Ishikawa (cell line): Measurements from ENCODE around the gene PROS1.

Experiments used
- CEBPB ChIP-seq: IDR thresholded peaks from 2 replicates; pipeline ENCODE4 v1.6.1; 2012
- CREB1 ChIP-seq: IDR thresholded peaks from 2 replicates; pipeline ENCODE4 v1.6.1; 2012; ENCODE audit warnings: low read depth
- EGR1 ChIP-seq: IDR thresholded peaks from 2 replicates; pipeline ENCODE4 v1.6.1; 2012
- EP300 ChIP-seq: IDR thresholded peaks from 2 replicates; pipeline ENCODE4 v1.6.1; 2012; ENCODE audit warnings: borderline replicate concordance
- FOXM1 ChIP-seq: IDR thresholded peaks from 2 replicates; pipeline ENCODE4 v1.6.1; 2012; ENCODE audit warnings: low read depth, borderline replicate concordance
- NFIC ChIP-seq: IDR thresholded peaks from 2 replicates; pipeline ENCODE4 v1.6.1; 2012
- RAD21 ChIP-seq: IDR thresholded peaks from 2 replicates; pipeline ENCODE4 v1.6.1; 2012; ENCODE audit warnings: low read depth
- TAF1 ChIP-seq: IDR thresholded peaks from 2 replicates; pipeline ENCODE4 v1.6.1; 2012; ENCODE audit warnings: low read depth, mild to moderate bottlenecking
- TCF12 ChIP-seq: IDR thresholded peaks from 2 replicates; pipeline ENCODE4 v1.6.1; 2012; ENCODE audit warnings: low read depth
- TEAD4 ChIP-seq: IDR thresholded peaks from 2 replicates; pipeline ENCODE4 v1.6.1; 2012
- USF1 ChIP-seq: IDR thresholded peaks from 2 replicates; pipeline ENCODE4 v1.6.1; 2012
- YY1 ChIP-seq: IDR thresholded peaks from 2 replicates; pipeline ENCODE4 v1.6.1; 2012; ENCODE audit warnings: low read depth
- ZBTB7A ChIP-seq: IDR thresholded peaks from 2 replicates; pipeline ENCODE4 v1.6.1; 2012; ENCODE audit warnings: low read depth
- TF ChIP-seq, protein P1 (sequence below): IDR thresholded peaks from 2 replicates; pipeline ENCODE4 v1.6.1; 2012; ENCODE audit warnings: low read depth, mild to moderate bottlenecking
- TF ChIP-seq, protein P2 (sequence below): IDR thresholded peaks from 2 replicates; pipeline ENCODE4 v1.6.1; 2012

Gene PROS1

DNA sequence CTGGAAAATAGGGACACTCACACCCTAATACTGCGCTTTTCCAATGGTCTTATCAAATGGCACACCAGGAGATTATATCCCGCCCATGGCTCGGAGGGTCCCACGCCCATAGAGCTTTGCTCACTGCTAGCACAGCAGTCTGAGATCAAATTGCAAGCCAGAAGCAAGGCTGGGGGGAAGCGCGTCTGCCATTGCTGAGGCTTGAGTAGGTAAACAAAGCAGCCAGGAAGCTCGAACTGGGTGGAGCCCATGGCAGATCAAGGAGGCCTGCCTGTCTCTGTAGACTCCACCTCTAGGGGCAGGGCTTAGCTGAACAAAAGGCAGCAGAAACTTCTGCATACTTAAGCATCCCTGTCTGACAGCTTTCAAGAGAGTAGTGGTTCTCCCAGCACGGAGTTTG lies 23.7 kb downstream of the PROS1 start:
- peak; percentile 33; the same call in 1 of the 2 replicates for TF ChIP-seq YY1

DNA sequence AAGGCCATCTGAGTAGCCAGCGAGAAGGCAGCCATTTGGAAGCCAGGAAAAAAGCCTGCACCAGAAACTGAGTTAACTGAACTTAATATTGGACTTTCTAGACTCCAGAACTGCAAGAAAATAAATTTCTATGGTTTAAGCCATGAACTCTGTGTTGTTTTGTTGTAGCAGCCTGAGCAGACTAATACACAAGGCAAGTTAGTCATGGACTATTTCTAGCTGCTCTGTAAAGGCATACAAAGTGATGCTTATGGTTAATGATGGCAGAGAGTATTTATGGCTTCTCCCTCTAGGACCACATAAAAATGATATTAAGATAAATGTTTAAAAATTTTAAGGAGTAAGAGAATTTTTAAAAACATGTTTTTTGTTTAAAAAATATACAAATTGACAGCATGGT lies 37.1 kb downstream of the PROS1 start:
- no peak for TF ChIP-seq NFIC
- TF ChIP-seq YY1 = no peak
- no peak for TF ChIP-seq CREB1
- no peak for TF ChIP-seq EP300
- TF ChIP-seq USF1 = no peak
- TF ChIP-seq TEAD4 = no peak
- TF ChIP-seq, protein P1, sequence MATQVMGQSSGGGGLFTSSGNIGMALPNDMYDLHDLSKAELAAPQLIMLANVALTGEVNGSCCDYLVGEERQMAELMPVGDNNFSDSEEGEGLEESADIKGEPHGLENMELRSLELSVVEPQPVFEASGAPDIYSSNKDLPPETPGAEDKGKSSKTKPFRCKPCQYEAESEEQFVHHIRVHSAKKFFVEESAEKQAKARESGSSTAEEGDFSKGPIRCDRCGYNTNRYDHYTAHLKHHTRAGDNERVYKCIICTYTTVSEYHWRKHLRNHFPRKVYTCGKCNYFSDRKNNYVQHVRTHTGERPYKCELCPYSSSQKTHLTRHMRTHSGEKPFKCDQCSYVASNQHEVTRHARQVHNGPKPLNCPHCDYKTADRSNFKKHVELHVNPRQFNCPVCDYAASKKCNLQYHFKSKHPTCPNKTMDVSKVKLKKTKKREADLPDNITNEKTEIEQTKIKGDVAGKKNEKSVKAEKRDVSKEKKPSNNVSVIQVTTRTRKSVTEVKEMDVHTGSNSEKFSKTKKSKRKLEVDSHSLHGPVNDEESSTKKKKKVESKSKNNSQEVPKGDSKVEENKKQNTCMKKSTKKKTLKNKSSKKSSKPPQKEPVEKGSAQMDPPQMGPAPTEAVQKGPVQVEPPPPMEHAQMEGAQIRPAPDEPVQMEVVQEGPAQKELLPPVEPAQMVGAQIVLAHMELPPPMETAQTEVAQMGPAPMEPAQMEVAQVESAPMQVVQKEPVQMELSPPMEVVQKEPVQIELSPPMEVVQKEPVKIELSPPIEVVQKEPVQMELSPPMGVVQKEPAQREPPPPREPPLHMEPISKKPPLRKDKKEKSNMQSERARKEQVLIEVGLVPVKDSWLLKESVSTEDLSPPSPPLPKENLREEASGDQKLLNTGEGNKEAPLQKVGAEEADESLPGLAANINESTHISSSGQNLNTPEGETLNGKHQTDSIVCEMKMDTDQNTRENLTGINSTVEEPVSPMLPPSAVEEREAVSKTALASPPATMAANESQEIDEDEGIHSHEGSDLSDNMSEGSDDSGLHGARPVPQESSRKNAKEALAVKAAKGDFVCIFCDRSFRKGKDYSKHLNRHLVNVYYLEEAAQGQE = no peak
- TF ChIP-seq TAF1 = no peak
- TF ChIP-seq FOXM1 = no peak
- no peak for TF ChIP-seq RAD21
- TF ChIP-seq ZBTB7A = no peak
- no peak for TF ChIP-seq TCF12
- TF ChIP-seq CEBPB = no peak
- no peak for TF ChIP-seq EGR1
- TF ChIP-seq, protein P2, sequence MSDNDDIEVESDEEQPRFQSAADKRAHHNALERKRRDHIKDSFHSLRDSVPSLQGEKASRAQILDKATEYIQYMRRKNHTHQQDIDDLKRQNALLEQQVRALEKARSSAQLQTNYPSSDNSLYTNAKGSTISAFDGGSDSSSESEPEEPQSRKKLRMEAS = no peak

DNA sequence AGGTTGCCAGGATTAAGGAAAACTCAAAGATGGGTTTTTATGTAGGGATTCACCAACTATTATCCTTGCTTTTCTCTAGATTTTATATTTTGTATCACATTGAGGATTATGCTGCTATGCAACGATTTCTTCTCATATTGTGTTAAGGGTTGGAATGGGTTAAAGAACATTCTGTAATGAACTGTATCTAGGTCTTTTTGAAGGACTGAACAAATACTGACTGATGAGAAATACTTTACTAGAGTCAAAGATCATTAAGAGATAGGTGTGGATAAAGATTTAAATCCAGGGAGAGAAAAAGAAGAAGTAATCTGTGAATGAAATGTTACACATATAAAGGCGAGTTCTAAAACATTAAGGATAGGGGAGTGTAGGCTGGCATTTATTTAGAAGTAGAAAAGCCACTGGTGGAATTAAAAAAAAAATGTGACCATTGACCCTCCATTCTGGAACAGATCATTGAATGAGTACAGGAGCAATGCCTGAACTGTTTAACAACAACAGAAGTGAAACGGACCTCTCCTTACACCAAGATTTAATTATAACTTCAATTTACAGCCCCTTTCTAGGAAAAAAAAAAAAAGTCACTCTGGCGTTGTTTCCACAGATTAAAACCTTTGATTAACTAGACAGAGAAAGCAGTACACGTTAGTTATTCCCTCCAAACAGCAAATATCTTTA lies 39.2 kb downstream of the PROS1 start:
- TF ChIP-seq YY1 (no peak), TCF12 (no peak), EP300 (no peak), TAF1 (no peak), NFIC (no peak), CREB1 (no peak), TEAD4 (no peak), FOXM1 (no peak), RAD21 (no peak), ZBTB7A (no peak), EGR1 (no peak), USF1 (no peak), CEBPB (no peak)
- TF ChIP-seq, protein P1 = no peak
- TF ChIP-seq, protein P2 = no peak

DNA sequence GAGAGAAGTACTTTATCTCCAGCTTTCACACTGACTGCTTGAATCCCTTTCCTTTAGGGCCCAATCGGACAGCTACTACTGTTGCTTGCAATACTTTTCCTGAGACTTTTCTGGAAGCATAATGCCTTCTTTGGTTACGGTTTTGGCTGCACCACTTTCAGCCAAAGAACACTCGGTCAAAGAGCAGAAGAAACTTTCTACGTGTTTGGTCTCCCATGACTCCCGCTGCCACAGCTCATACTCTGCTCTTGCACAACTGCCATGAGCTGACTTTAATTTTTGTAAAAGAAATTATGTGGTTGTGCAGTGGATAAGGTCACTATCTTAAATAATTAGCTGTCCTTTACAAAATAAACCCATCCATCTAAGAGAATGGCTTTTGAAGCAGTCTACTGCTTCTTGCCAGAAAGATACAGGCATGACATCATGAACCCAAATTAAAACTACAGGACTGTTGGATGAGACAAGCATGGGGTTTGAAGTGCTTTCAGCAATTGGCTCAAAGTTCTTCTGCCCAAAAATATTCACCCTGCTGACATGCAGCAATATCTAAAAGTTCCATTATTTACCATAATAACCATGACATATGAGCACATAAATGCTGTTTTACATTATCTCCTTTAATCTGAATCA lies 42.0 kb downstream of the PROS1 start:
- TF ChIP-seq CEBPB (no peak), NFIC (no peak), TAF1 (no peak), FOXM1 (no peak), USF1 (no peak), TEAD4 (no peak)
- TF ChIP-seq, protein P2 = no peak
- TF ChIP-seq, protein P1 = no peak
